ENCODE results near the gene STON1.
"Not testable (repeated sequence)": the region's sequence is repeated elsewhere in the genome, so short reads cannot be mapped to it uniquely, and the experiment has no call there.

STON1 gene

GRCh38 chr2:48569433-48569832, 39.5 kb downstream of the STON1 start:
- no peak for DNase-seq (ENCODE audit: low read depth, low spot score)

DNA sequence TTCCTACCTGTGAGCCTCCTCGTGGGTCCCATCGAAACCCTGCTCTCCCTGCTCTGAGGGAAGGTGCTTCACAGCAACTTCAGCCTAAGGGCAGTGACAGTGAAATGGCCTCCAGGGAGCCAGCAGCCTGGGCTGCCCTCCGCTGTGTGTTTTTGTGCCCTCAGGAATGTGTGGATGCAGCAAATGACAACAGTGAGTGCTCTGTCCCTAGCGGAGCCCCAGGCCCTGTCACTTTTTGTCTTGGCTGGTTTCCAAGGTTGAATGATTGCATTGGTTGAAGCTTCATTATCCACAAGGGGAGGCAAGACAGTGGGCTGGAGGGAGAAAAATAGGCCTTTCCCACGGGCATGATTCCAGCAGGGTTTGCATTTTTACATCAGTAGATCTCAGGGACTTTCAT, 42.9 kb downstream of the STON1 start:
- DNase-seq (ENCODE audit: low read depth, low spot score), result peak; percentile 95

DNA sequence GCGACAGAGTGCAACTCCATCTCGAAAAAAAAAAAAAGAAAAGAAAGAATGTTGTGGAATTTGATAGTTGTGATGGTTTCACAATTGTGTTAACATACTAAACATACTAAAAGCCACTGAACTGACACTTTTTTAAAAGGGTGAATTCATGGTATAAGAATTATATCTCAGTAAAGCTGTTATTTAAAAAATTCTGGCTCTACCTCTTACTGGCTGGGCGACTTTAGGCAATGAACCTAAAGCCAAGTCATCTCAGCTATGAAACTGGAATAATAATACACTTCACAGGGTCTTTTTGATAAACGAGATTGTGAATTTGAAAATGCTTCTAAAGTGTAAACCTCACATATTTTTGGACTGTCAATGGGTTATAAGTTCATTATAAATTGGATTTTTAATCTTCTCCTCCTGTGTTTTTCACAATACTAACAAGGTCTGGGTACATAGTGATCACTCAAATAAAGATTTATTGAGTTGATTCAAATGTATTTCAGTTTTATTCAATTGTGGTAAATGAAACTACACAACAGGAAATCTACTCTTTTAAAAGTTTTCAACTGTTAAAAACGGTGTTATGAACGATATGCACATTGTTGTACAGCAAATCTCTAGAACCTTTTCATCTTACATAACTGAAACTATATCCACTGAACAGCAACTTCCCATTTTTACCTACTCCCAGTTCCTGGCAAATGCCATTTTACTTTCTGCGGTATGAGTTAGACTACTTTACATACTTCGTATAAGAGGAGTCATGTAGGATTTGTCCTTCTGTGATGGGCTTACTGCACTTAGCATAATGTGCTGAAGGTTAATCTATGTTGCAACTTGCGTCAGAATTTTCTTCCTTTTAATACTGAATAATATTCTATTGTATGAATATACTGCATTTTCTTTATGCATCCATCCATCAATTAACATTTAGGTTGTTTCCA, 44.7 kb downstream of the STON1 start:
- DNase-seq (ENCODE audit: low read depth, low spot score), result no peak

GRCh38 chr2:48578313-48578712, 48.4 kb downstream of the STON1 start:
- DNase-seq (ENCODE audit: low read depth, low spot score), result no peak

DNA sequence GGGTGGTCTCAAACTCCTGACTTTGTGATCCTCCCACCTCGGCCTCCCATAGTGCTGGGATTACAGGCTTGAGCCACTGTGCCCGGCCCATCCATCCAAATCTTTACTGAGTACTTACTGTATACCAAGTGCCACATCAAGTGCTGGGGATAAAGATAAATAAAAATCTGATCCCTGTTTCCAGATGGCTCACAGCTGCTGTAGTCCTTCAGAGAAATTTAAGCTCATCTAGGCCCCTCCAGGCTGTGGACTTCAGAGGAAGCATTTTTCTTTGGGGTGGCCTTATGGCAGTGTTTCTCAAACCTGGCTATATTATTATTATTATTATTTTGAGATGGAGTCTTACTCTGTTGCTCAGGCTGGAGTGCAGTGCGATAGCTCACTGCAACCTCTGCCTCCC, 54.0 kb downstream of the STON1 start:
- no peak for DNase-seq (ENCODE audit: low read depth, low spot score)

DNA sequence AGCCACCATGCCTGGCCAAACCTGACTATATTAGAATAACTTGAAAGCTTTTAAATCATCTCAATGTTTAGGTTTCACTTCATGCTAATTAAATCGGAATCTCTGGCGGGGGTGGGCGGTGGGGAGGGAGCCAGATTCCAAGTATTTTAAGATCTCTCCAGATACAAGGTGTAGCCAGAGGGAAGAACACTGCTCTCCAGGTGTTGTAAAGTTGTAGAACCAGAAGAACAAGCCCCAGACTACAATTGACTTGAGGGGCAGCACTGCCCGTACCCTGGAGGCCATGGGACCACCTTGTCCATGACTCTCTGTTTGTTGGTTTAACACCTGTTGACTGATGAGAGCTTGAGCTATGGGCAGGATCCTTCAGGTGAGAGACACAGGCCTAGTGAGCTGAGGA, 54.6 kb downstream of the STON1 start:
- peak; percentile 83 for DNase-seq (ENCODE audit: low read depth, low spot score)

GRCh38 chr2:48586433-48586832, 56.5 kb downstream of the STON1 start:
- DNase-seq (ENCODE audit: low read depth, low spot score), result peak; percentile 40

DNA sequence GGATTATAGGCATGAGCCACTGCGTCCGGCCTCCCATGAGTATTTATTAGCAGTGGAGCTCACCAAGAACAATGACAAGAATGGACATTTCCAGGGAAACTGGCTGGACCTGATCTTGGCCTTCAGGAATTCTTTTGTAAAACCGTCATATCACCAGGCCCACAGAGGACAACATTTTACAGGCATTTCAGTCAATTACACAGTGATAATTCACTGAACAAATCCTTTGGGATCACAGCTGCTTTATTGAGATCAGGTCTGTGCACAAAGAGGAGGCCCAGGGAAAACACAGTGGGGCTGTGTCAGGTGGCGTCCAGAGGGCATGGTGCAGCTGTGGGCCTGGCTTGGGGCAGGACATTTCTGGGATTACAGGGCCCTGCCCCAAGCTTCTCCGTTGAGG, 57.6 kb downstream of the STON1 start:
- peak; percentile 56 for DNase-seq (ENCODE audit: low read depth, low spot score)

DNA sequence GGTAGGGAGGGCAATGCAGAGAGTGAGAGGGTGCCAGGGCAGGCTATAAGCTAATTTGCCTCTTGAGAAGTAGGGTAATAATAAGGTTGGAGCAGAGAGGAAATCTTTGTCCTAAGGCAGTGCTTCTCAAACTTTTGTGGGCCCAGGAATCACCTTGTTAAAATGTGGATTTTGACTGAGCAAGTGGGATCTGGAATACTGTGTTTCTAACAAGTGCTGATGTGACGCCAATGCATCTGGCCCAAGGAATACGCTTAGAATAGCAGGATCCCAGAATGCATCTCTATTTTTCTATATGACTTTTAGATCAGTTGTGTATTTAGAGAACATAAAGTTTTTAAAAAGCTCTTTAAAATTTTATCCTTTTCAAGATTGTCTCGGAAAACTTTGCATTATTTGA, 58.0 kb downstream of the STON1 start:
- DNase-seq (ENCODE audit: low read depth, low spot score), result no peak

DNA sequence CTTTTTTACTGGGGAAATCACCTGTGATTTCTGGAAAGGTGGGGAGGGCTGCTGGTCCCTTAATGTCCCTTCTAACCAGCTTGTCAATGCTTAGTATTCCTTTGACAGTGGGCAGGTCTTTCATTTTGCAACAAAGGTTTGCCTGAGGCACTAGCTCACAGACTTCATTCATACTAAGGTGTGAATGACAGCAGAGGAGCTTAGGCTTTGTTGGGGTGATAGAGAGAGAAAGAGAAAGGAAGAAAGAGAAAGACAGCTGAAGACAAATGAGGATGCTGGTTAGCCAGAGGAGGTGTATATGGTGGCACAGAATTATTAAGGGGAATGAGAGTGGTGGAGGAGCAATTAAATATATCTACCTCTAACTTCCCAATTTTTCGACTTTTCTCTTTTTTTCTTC, 58.8 kb downstream of the STON1 start:
- peak; percentile 76 for DNase-seq (ENCODE audit: low read depth, low spot score)

- peak; percentile 21 for DNase-seq (ENCODE audit: low read depth, low spot score)
These were observed 59.3 kb downstream of the STON1 start for GRCh38 chr2:48589170-48589767.

DNA sequence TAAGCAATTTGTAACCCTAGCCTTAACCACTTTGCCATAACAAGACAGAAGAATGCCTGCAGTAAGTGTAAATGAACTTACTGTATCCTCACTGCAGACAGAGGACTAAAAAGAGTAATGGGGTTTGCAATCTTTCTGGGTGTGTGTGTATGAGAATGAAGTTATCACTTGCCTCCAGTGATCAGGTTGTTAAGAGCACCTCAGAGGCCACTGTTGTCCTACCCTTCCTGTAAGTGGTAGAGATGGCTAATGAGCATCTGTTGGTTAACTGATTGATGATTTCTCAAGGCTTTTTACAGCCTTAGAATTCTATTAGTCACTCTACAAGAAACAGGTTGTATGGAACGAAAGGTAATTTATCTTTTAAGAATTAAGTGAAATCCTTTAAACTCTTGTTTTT, 60.1 kb downstream of the STON1 start:
- no peak for DNase-seq (ENCODE audit: low read depth, low spot score)

DNA sequence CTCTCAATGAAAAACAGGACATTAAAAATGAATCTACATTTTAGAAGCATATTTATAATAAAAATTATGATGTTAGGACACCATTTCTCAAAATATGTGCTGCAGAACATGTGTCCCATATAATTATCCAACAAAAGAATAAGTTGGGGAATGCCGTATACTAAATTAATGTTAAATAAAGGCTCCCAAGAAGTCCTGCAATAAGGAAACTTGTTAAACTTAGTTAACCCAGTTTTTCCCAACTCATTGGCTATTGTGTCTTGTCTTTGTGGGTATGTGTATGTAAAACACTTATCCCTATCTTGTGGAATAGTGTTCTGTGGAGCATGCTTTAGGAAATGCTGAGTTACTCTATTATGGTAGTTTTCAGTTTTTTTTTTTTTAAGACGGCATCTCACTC, 62.1 kb downstream of the STON1 start:
- no peak for DNase-seq (ENCODE audit: low read depth, low spot score)

DNA sequence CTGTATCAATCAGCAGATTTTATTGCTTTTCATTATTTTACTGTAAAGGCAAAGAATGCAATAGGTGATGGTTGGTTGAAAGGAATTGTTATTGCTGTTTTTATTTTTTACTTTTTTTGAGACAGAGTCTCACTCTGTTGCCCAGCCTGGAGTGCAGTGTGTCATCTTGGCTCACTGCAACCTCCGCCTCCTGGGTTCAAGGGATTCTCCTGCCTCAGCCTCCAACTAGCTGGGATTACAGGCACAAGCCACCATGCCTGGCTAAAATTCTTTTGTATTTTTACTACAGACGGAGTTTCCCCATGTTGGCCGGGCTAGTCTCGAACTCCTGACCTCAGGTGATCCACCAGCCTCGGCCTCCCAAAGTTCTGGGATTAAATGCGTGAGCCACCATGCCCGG, 66.8 kb downstream of the STON1 start:
- DNase-seq (ENCODE audit: low read depth, low spot score), result not testable (repeated sequence)

GRCh38 chr2:48597492-48597891, 67.5 kb downstream of the STON1 start:
- DNase-seq (ENCODE audit: low read depth, low spot score), result no peak

GRCh38 chr2:48600204-48600813, 70.4 kb downstream of the STON1 start:
- peak; percentile 32 for DNase-seq (ENCODE audit: low read depth, low spot score)

- no peak for DNase-seq (ENCODE audit: low read depth, low spot score)
These were observed 71.0 kb downstream of the STON1 start for GRCh38 chr2:48600917-48601316.

DNA sequence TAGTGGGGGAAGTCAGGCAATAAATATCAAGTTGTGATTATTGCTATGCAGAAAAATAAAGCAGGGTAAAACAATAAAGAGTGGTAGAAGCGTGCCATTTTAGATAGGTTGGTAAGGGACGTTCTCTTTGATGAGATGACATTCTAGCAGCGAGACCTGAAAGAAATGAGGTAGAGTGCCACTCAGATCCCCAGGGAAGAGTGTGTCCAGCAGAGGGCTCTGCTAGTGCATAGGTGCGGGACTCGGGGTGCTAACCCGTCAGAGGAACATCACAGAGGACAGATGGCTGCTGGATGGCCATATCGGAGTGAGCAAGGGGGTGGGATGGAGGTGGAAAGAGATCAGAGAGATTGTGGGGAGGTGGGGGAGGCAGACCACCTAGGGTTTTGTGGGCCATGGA, 71.4 kb downstream of the STON1 start:
- peak; percentile 37 for DNase-seq (ENCODE audit: low read depth, low spot score)

DNA sequence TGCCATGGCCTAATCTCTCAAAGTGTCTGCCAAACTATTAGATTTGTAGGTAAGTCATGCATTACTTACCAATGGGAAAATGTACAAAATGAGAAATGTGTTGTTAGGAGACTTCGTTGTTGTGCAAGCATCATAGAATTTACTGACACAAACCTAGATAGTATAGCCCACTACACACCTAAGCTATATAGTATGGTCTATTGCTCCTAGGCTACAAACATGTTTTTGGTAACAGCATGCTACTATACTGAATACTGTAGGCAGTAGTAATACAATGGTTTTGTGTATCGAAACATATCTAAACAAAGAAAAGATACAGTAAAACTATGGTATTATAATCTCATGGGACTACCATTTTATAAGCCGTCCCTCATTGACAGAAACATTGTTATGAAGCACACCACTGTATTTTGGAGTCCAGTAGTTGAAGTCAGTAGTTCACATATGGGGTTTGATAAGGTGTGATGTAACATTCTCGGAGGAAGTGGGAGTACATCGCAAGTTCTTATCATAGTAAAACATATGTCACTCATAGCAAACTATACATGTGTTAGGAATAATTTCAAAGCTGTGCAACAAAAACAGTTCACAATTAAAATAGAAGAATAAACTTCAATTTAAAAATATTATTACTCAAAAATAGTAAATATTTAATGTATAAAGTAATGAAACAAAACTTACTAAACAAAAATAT, 75.7 kb downstream of the STON1 start:
- DNase-seq (ENCODE audit: low read depth, low spot score), result no peak

GRCh38 chr2:48607307-48608014, 77.5 kb downstream of the STON1 start:
- DNase-seq (ENCODE audit: low read depth, low spot score), result no peak

DNA sequence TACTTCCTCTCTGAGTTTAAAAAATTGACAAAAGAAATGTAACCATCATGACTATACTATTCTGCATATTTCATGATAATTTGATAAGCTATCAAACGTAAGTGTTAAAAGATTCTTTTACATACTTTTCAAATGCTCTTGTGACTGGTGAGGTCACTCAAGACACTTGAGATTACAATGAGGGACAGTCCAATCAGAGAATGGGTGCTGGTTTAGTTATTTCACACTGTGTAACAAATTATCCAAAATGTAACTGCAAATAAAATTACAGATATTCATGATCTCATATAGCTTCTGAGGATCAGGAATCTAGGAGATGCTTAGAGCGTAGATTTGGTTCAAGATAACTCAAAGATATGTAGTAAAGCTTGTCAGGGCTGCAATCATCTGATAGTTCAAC, 83.3 kb downstream of the STON1 start:
- DNase-seq (ENCODE audit: low read depth, low spot score), result no peak

Data from ELF-1 (cell line).